LNCAP (cell line): ENCODE measurements around the gene ATG13.

Source experiments
- CTCF ChIP-seq: fragments of 450-650 bp; IDR thresholded peaks from 2 replicates; pipeline ENCODE4 v1.5.1; 2017; ENCODE audit warnings: mild to moderate bottlenecking

The ATG13 gene

GRCh38 chr11:46612326-46612725 is 5.0 kb upstream of the ATG13 start:
- TF ChIP-seq CTCF = no peak

DNA sequence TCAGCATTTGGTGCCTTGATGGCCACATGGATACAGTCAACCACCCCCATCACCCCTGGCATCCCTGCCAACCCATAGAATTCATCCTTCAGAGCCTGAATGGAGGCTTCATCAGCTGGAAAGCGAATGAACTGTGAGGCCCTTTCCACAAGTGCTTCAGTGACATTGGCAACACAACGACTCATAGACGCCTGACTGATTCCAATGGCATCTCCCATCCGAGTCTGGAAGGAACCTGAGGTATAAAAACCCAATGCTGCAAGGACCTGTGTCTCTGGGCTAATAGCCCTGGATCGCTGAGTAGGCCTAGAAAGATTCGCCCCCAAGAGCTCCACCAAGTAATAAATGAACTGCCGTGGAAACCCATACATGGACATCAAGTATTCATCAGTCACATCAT is 1.6 kb upstream of the ATG13 start:
- no peak for TF ChIP-seq CTCF

- no peak for TF ChIP-seq CTCF
These were observed 711 bp upstream of the ATG13 start for GRCh38 chr11:46616551-46617133.

DNA sequence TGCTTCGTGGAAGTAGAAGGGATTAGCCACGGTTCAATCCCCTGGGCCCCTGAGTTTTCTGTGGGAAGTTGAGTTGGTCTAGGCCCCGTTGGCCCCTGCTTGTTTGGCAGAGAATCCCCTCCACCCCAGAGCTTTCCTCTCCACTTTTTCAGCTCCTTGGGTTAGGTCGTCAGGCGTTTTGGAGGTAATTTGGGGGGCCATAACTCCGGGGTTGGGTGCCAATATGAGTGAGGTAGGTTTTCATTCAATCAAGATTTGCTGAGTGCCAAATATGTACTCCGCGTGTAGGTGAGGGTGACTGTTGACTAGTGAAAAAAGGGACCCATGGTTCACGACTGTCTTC is 590 bp downstream of the ATG13 start:
- TF ChIP-seq CTCF = no peak; the same call in 1 of the 2 replicates

GRCh38 chr11:46618837-46619236 is 1.5 kb downstream of the ATG13 start:
- no peak for TF ChIP-seq CTCF

- TF ChIP-seq CTCF = no peak
These were observed 8.1 kb downstream of the ATG13 start for GRCh38 chr11:46625406-46625805.

- no peak for TF ChIP-seq CTCF
These were observed 11.6 kb downstream of the ATG13 start for GRCh38 chr11:46628961-46629360.

- TF ChIP-seq CTCF = no peak
These were observed 12.9 kb downstream of the ATG13 start for GRCh38 chr11:46630237-46630636.
